Measurements from ENCODE around the gene PRR12.

GRCh38 chr19:49597703-49597974 is 6.7 kb downstream of the PRR12 start:
- TF ChIP-seq CTCF (IDR thresholded peaks at IDR 0.05 in 8 of 11, conservative IDR thresholded peaks at IDR 0.05 in 3 of 11) (no peak), POLR2AphosphoS5 (IDR thresholded peaks at IDR 0.05) (peak in 1 of 3 donors; percentile 6), POLR2A (IDR thresholded peaks at IDR 0.05) (no peak)
